ENCODE data around the gene TENM4.
"Not testable (repeated sequence)": the region's sequence is repeated elsewhere in the genome, so short reads cannot be mapped to it uniquely, and the experiment has no call there.

The TENM4 gene

GRCh38 chr11:78920329-78920728, 520.5 kb downstream of the TENM4 start:
- DNase-seq (ENCODE audit: low read depth in 2 of 2, low spot score in 1 of 2): no peak

DNA sequence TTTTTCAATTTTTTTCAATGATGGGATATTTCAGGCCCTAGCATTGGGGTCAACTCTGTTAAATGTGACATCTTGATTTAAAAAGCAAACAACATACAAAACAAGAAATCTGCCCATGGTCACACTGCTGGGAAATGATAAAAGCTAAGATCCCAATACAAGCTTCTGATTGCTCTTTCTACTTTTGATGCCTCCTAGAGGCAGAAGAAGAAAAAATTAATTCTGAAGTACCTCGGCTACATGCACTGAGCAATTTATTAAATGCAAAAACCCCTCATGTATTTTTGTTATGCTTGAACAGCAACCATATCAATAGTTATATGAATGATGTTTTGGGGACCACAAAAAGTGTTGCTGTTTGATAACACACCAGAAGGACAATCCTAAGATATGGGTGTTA, 524.1 kb downstream of the TENM4 start:
- no peak for DNase-seq (ENCODE audit: low read depth in 2 of 2, low spot score in 1 of 2)

DNA sequence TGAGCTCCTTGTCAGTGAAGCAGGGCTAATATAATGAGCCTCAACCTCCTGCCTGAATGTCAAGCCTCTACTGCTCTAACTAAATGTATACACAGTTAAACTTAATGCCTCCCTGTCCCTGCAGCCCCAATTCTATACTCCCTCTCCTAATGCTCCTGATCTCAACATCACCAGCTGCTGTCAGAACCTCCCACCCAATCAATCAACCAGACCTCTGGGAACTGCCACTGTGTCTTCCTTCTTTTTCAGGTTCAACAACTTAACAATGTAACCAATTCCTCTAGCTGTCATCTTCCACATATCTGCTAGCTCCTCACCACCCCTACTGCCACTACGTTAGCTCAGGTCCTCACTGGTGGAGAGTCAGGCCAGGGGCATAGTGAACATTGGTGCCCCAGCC, 526.3 kb downstream of the TENM4 start:
- no peak for DNase-seq (ENCODE audit: low read depth in 2 of 2, low spot score in 1 of 2)

- no peak for DNase-seq (ENCODE audit: low read depth in 2 of 2, low spot score in 1 of 2)
Observed at GRCh38 chr11:78912778-78913177, 528.1 kb downstream of the TENM4 start.

DNA sequence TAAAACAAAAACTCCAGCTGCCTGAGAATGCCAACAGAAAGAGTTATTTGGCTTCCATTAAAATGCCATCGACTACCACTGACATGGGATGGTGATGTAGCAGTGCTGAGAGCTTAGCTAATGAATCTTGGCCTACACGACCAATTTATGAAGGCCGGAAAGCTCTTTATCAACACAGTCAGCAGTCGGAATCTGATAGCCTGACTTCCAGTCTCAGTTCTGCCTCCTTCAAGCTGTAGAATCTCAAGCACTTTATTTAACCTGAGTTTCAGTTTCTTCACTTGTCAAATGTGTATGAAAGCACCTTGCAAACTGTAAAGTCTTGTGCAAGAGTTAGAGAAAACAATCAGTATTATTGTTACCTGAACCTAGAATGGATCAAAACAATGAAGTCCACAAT, 530.5 kb downstream of the TENM4 start:
- DNase-seq (ENCODE audit: low read depth in 2 of 2, low spot score in 1 of 2): no peak

GRCh38 chr11:78909386-78909785, 531.4 kb downstream of the TENM4 start:
- DNase-seq (ENCODE audit: low read depth in 2 of 2, low spot score in 1 of 2): no peak

- DNase-seq (ENCODE audit: low read depth in 2 of 2, low spot score in 1 of 2): no peak
Observed at GRCh38 chr11:78907636-78908035, 533.2 kb downstream of the TENM4 start.

GRCh38 chr11:78906566-78906965, 534.3 kb downstream of the TENM4 start:
- no peak for DNase-seq (ENCODE audit: low read depth in 2 of 2, low spot score in 1 of 2)

DNA sequence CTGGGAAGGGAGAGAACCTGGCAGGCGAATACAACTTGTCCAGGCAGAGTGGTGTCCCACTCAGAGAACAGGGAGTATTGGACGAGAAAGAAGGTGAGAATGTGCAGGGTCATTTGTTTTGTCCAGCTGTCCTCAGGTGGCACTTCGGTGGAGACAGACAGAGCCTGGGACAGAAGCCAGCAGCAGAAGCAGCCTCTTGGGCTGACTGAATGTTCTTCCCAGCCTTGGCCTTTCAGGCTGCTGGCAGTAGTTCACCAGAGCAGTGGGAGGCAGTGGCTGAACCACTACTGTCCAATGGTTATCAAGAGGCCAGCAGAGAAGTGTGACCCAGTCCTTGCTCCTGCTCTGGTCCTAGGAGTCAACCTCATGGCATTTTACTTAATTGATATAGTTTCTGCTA, 535.1 kb downstream of the TENM4 start:
- DNase-seq (ENCODE audit: low read depth in 2 of 2, low spot score in 1 of 2): no peak

DNA sequence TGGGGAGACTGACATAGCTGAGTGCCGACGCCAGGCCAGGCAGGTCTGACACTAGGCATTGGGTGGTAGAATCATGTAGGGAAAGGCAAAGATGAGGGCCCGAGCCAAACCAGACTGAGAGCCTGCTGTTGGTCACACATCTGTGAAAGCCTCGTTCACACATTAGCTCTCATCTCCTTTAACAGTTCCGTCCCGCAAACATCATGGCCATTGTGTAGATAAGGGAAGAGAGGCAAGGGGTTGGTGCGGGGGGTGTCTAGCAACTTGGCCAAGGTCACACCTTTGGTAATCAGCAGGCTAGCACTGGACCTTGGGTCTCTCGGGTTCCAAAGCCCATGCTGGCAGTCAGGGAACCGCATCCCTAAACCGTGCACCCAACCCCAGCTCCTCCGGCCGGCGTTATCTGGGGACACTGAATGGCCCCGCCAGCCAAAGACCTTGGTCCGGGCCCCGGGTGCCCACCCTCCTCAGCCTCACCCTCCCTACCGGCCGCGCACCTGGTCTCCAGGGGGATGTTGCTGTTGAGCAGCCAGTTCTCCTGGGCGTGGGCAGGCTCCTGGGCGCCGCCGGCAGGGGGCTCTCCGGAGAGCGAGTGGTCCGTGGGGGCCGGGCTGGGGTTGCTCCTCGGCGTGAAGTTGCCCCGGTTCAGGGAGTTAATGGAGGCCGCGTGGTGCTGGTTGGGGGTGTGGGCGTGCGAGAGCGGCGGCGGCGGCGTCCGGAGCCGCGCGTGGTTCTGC, 537.9 kb downstream of the TENM4 start:
- DNase-seq (ENCODE audit: low read depth in 2 of 2, low spot score in 1 of 2): no peak

DNA sequence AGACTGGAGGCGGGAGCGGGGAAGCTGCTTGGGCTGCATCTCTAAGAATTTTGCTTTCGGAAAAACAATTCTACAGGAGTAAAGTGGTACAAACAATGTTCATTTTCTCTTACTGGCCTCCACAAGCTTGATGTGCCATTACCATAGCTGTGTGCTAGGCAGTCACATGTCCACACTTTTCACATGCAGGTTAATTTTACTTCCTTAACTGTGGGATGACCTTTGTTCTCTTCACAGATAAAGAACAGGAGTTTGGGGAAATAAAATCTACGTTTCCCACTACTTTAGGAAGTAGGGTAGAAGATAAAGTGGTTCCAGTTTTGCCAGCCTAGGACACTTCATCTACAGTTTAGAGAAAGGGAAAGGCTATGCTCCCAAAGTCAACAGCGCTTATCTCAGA, 539.0 kb downstream of the TENM4 start:
- no peak for DNase-seq (ENCODE audit: low read depth in 2 of 2, low spot score in 1 of 2)

DNA sequence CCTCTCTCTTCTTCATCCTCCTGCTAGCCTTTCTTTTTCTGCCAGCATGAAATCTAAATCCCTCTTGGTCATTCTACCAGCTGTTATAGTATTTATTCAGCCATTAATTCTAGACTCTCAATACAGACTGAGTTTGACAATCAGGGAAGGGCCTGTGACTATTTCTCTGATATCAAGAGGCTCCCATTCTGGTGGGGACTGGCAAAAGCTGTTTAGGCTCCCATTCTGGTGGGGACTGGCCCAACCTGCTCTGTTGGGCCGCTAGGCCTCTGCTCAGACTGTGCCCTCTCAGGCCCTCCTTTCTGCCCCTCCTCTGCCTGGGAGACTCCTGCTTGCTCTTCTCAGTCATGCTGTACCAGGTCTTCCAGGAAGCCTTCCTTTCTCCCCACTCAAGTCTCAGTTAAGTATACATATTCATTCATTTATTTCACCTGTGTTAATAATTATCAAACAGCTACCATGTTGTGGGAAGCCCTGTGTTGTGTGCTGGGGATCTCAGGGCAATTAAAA, 542.5 kb downstream of the TENM4 start:
- DNase-seq (ENCODE audit: low read depth in 2 of 2, low spot score in 1 of 2): no peak

DNA sequence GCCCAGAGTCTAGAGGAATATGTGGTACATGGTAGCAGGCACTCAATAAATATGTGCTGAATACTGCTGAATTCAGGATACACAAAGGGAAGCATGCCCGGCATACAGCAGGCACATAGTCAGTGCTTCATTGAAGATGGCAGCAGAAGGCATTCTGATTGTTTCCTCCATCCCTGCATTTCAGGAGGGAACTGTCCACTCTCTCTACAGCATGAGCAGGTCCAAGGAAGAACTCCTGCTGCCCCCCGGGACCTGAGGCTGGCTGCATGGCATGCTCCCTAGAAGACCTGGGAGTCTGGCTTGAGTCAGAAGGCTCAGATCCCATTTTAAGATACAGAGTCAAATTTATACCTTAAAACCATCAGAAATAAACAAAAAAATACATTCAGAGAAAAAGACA, 546.8 kb downstream of the TENM4 start:
- no peak for DNase-seq (ENCODE audit: low read depth in 2 of 2, low spot score in 1 of 2)

DNA sequence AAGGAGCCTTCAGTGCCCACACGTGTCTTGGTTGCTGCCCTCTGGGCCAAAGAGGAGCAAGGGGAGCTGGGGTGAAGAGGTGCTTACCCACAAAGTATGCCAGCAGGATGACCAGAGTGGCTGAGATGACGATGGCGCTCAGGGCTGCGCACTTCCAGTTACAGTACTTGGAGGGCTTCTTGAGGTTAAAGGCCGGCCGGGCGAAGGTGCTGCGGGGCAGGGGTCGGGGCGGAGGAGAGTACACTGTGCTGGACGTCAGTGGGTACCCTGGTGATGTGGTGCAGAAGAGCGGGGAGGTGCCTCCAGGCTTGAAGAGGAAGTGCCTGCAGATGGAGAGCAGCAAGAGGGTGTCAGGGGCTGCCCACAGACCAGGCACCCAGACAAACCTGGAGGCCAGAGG, 551.1 kb downstream of the TENM4 start:
- DNase-seq (ENCODE audit: low read depth in 2 of 2, low spot score in 1 of 2): no peak

GRCh38 chr11:78886616-78887015, 554.2 kb downstream of the TENM4 start:
- DNase-seq (ENCODE audit: low read depth in 2 of 2, low spot score in 1 of 2): no peak

- DNase-seq (ENCODE audit: low read depth in 2 of 2, low spot score in 1 of 2): no peak
Observed at GRCh38 chr11:78884761-78885160, 556.1 kb downstream of the TENM4 start.

DNA sequence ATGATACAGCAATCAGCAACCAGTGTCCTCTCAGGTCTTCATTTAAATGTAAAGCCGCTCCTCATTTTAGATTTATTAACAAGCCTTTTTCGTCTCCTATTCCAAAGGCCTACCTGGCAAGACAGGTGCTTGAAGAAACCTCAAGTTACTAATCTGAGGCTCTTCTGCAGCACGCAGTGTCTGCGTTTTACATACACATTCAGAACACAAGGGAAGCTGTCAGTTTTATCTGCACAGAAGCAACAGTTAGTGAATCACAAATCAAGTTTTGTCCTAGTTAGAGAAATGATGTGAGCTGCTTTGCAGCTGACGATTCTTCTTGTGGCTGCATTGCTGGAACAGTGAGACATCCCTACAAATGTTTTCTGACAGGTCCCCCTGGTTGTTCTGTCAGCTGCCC, 557.3 kb downstream of the TENM4 start:
- no peak for DNase-seq (ENCODE audit: low read depth in 2 of 2, low spot score in 1 of 2)

- not testable (repeated sequence) for DNase-seq (ENCODE audit: low read depth in 2 of 2, low spot score in 1 of 2)
Observed at GRCh38 chr11:78879094-78879980, 561.5 kb downstream of the TENM4 start.

GRCh38 chr11:78878631-78879030, 562.2 kb downstream of the TENM4 start:
- DNase-seq (ENCODE audit: low read depth in 2 of 2, low spot score in 1 of 2): no peak

DNA sequence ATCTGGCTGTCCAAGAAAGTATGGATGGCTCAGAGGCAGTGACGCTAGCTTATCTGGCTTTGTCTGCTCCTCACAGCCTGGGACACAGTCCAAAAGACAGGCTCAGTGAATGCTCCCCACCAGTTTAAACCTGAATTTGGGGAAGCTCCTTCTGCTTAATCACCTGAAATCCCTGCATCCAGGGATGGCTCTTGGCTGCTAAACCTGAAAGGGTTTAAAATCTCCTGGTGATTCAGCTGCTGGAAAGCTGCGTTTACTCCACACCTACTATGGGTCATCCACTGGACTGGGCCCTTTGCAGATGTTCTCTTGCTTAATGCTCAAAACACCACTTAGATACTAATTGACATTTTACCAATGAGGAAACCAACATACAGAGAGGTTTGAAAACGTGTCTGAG, 564.2 kb downstream of the TENM4 start:
- DNase-seq (ENCODE audit: low read depth in 2 of 2, low spot score in 1 of 2): no peak

DNA sequence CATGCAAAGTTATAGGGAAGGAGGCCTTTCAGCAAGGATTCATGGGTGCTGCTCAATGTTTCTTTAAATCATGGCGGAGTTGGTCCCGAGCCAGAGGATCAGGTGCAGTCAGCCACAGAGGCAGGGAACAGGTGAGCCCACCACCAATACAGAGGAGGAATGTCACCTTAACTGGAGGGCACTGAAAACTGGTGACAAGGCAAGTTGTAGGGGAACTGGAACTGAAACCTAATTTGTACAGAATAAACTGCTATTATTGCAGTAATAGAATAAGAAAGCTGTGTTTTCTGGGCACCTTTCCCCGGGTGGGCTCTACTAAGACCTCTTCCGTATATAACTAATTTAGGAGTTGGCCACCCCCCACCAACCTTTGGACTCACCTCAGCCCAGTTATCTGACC, 570.2 kb downstream of the TENM4 start:
- DNase-seq (ENCODE audit: low read depth in 2 of 2, low spot score in 1 of 2): no peak

- DNase-seq (ENCODE audit: low read depth in 2 of 2, low spot score in 1 of 2): no peak
Observed at GRCh38 chr11:78869293-78869692, 571.5 kb downstream of the TENM4 start.

Measured in stimulated activated CD8-positive, alpha-beta memory T cell treated with anti-CD3 and anti-CD28 coated beads, Interleukin-4, amount 100 ng/mL, for 4 hours (primary cell).